Measurements from ENCODE around the gene DUSP8. TPM values are rescaled to one million over a fixed set of nuclear protein-coding genes. Genes with fewer than 3 reads are reported as not detected.

Gene DUSP8
- polyA plus RNA-seq, 1 of the 3 experiments (the other 2 are of a cell fraction), result 2.0 TPM

Other genes starting within 250 kb of the DUSP8 start
- gene BRSK2, start 182.3 kb downstream of the DUSP8 start, polyA plus RNA-seq (2012; rRNA removed), result 0.64 and 0.80 TPM in 2 replicates
- 45.8 and 52.1 TPM in 2 replicates for gene MOB2, start 85.5 kb downstream of the DUSP8 start, polyA plus RNA-seq (2012; rRNA removed)
- gene KRTAP5-1, start 13.0 kb upstream of the DUSP8 start, polyA plus RNA-seq (2012; rRNA removed), result not detected in 2 replicates
- gene KRTAP5-2, start 26.0 kb upstream of the DUSP8 start, polyA plus RNA-seq (2012; rRNA removed), result not detected in 2 replicates
- not detected in 2 replicates for gene KRTAP5-3, start 36.2 kb upstream of the DUSP8 start, polyA plus RNA-seq (2012; rRNA removed)
- not detected in 2 replicates for gene KRTAP5-4, start 49.9 kb upstream of the DUSP8 start, polyA plus RNA-seq (2012; rRNA removed)
- gene KRTAP5-5, start 57.5 kb upstream of the DUSP8 start, polyA plus RNA-seq (2012; rRNA removed), result not detected in 2 replicates
- gene KRTAP5-6, start 124.9 kb upstream of the DUSP8 start, polyA plus RNA-seq (2012; rRNA removed), result not detected in 2 replicates
- gene IFITM10, start 178.3 kb upstream of the DUSP8 start, polyA plus RNA-seq (2012; rRNA removed), result 0.21 and 0.31 TPM in 2 replicates
- gene CTSD, start 191.7 kb upstream of the DUSP8 start, polyA plus RNA-seq (2012; rRNA removed), result 93.0 and 187 TPM in 2 replicates